ENCODE measurements around the gene YARS2.

Gene YARS2

DNA sequence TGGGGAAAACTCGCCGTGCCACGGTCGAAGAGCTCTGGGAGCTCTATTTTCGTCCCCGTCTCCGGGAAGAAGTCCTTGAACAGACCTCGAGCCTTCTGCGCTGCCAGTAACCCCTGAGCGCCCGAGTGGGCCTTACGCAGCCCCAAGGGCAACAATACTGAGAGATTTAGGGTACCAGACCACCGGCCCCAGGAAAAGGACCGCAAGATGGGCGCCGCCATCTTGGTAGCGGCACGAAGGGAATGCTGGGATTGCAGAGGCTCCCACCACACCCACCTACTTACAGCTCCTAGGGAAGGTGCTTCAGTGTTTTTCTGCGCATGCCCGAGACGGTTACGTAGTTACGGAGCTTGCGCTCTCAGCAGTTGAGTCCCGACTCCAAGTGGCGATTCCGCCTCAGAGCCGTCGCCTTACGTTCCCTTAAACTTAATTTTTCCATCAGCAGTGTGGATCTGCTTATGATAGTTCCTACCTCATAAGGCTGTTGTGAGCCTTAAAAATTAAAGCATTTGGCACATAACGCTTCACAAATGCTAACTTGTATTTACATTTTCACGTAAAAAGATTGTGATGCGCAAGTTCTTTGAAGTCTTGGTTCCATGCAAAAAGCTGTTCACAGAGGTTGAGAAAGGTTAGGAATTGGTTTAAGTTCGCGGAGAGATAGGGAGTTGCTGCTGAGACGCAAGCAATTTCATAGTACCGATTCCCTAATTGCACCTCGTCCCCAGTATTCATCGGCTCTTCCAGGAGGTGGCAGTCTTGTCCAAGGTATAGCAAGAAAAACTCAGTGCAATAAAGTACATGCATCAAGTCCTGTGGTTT, at the start of gene YARS2:
TSS of gene YARS2 (minus strand) at position 244 of the 822 bp plus-strand sequence. CDS start at position 221, 23 bp downstream.
- DNase-seq = peak; percentile 100
- in situ Hi-C loops (cut with HindIII; ENCODE audit: low pct_ligation_motif_present, low pct_unique_long_range_greater_than_20kb, low sequenced_read_pairs) = loop anchor here (25.0 kb wide), 1 partner anchor 181 kb away; no protein-coding TSS in a partner anchor

DNA sequence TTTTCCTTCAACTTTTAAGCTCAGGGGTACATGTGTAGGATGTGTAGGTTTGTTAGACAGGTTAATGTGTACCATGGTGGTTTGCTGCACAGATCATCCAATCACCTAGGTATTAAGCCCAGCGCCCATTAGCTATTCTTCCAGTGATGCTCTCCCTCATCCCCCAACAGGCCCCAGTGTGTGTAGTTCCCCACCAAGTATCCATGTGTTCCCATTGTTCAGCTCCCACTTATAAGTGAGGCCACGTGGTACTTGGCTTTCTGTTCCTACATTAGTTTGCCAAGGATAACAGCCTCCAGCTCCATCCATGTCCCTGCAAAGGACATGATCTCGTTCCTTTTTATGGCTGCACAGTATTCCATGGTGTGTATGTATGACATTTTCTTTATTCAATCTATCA, 48.6 kb upstream of the YARS2 start:
- DNase-seq = no peak
- in situ Hi-C loops (cut with HindIII; ENCODE audit: low pct_ligation_motif_present, low pct_unique_long_range_greater_than_20kb, low sequenced_read_pairs) = no loop called here

DNA sequence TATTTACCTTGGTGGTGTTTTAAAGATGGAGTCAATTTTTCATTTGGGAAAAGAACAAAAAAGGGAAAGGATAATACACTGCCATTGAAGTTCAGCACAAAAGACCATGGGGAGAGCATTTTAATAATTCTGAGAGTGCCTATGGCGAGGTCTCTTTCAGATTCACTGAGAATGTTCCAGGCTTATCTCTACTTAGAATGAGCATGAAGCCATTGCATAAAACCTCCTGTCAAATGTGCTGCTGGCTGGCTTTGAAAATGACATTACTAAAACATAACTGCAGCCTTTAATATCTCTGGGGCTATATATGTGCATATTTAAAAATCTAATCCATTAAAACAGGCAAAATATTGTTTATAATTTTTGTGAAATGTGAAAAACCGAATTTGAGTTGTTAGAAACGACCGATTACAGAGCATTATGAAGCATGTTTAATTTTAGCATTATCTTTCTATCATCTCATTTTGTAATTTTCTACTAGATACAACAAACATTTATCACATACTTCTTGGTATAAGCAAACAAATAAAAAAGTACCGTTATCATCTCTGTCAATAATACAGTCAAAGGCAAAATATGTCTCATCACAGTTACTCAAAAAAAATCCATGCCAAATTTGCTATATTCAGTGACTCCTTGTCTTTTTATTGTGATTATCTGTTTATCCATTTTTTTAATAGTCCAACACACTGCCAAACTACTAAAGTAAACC, 45.7 kb upstream of the YARS2 start:
- DNase-seq = no peak
- in situ Hi-C loops (cut with HindIII; ENCODE audit: low pct_ligation_motif_present, low pct_unique_long_range_greater_than_20kb, low sequenced_read_pairs) = no loop called here

DNA sequence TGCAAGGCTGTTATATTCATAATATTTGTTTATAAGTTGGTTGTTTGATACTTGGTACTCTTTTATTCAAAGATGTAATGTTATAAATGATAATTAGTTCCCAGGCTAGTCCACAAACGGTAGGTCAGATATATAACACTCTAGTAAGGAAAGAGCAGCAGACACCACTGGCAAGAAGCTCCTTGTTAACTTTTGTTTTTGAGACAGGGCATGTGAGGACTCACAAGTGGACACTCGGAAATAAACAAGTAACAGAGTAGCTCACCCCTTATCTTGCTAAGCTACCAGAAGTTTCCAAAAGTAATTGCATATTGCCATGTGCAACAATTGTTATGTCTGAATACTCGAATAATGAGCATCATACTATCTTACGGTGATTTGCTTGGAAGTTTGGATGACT, 38.6 kb upstream of the YARS2 start:
- in situ Hi-C loops (cut with HindIII; ENCODE audit: low pct_ligation_motif_present, low pct_unique_long_range_greater_than_20kb, low sequenced_read_pairs) = no loop called here
- DNase-seq = no peak

DNA sequence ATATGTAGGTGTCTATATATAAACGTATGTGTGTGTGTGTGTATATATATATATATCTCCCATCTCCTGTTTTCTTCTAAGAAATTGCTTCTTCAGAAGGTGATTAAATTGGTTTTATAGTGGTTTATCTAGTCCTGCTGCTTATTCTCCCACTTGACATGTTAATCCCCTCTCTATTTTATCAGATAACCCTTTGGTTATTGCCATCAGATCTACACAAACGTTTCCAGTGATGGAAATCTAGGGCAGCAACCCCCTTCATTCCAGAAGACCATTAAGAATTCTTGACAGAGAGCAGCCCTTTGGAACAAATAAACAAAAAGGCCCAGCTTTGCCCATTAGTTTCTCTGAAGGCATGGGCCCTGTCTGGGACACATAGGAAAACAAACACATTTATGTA, 34.2 kb upstream of the YARS2 start:
- no peak for DNase-seq
- in situ Hi-C loops (cut with HindIII; ENCODE audit: low pct_ligation_motif_present, low pct_unique_long_range_greater_than_20kb, low sequenced_read_pairs) = no loop called here

DNA sequence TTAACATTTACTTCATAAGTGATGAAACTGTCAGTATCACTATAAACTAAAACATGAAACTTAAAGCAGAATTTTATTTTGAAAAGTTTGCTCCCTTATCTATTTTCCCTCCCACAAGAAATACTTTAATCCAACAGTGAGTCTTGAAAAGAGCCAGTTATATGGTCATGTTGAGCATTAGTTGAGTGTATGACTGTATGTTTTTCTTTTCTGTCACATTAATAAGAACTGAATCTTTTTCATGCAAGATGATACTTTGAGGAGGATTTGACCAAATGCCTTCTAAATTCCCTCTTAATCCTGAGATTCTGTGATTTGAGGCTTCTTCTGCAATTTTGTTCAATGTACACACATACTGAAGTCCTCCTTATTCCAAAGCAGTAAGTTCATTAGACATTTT, 33.7 kb upstream of the YARS2 start:
- in situ Hi-C loops (cut with HindIII; ENCODE audit: low pct_ligation_motif_present, low pct_unique_long_range_greater_than_20kb, low sequenced_read_pairs) = no loop called here

DNA sequence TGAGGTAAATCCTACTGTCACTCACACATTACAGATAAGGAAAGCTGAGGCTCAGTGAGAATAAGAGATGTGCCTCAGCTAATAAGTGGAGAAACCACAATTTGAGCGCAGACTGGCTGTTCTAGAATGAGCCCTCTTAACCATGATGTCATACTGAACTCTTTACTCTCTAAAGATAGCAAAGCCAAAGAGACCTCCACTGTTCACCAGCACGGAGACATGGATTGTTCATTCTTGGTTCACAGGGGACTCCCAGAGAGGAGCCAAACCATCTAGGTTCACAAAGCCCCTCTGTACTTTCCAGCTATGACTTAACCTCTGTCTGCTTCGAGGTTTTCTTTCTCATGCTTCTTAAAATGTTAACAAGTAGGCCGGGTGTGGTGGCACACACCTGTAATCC, 32.7 kb upstream of the YARS2 start:
- DNase-seq = no peak
- in situ Hi-C loops (cut with HindIII; ENCODE audit: low pct_ligation_motif_present, low pct_unique_long_range_greater_than_20kb, low sequenced_read_pairs) = no loop called here

More for the DNA sequence above, 33.7 kb upstream of the YARS2 start:
- no peak for DNase-seq

DNA sequence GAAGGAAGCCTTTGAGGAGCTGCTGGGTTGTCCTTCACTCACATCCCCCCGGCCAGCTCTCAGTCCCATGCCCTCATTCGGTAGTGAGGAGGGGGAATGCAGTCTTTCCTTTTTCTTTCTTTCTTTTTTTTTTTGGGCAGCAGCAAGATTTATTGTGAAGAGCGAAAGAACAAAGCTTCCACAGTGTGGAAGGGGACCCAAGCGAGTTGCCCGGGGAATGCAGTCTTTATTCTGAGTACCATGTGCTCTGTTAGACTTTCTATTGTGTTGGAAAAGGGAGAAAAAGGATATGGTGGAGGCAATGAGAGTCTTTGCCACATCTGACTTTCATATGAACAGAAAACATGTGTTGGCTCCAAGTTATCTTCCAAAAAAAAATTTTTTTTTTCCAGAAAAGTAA, 29.9 kb upstream of the YARS2 start:
- no peak for DNase-seq
- in situ Hi-C loops (cut with HindIII; ENCODE audit: low pct_ligation_motif_present, low pct_unique_long_range_greater_than_20kb, low sequenced_read_pairs) = no loop called here

DNA sequence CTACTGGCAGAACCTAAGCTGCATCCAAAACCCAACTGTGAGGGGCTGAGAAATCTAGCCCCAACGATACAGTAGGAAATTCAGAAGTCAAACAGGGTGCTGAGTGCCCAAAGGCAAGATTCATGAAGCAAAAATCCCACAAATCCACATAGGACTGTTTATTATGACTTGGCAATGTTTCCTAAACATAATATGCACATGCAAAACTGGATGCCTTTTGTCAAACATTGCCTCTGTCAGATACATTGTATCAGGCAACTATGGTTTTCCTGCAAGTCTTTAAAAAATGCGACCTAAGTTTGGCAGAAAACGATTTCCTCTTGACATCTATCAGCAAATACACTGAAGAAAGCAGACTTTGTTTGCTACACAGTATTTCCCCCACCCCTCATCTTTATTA, 27.3 kb upstream of the YARS2 start:
- DNase-seq = no peak
- in situ Hi-C loops (cut with HindIII; ENCODE audit: low pct_ligation_motif_present, low pct_unique_long_range_greater_than_20kb, low sequenced_read_pairs) = no loop called here

DNA sequence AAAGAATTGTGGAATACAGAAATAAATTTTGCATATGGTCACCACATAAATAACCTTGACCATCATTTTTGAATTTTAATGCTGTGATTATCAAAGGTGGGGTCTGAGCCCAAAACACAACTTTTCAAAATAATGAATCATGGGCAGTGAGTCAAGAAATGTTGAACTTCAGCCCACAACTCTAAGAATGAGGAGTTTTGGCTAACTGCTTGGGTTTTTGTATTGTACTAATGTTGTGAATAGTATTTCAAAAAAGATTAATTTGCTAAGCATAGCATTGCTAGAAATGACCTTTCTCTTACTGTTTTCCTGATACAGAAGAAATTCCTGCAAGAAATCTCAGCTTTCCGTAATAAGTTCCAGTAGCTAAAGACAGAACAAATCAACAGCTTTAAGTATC, 24.4 kb upstream of the YARS2 start:
- in situ Hi-C loops (cut with HindIII; ENCODE audit: low pct_ligation_motif_present, low pct_unique_long_range_greater_than_20kb, low sequenced_read_pairs) = no loop called here
- DNase-seq = no peak

DNA sequence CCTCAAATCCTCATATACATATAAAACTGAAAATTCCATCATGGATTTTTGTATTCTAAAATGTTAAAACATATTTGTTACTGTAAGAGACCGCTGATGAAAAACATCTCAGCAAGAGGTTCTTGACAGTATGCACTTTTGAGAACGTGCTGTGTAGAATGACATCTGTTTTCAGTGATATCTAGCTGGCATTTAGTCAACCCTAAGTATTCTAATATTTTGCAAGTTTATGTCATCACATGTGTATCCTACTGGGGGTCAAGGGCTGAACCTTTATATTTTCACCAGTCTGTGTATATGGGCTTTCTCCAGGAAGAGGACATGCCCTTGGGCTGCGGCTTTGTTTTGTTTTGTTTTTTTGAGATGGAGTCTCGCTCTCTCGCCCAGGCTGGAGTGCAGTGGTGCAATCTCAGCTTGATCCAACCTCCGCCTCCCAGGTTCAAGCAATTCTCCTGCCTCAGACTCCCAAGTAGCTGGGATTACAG, 22.0 kb upstream of the YARS2 start:
- DNase-seq = no peak
- in situ Hi-C loops (cut with HindIII; ENCODE audit: low pct_ligation_motif_present, low pct_unique_long_range_greater_than_20kb, low sequenced_read_pairs) = no loop called here

DNA sequence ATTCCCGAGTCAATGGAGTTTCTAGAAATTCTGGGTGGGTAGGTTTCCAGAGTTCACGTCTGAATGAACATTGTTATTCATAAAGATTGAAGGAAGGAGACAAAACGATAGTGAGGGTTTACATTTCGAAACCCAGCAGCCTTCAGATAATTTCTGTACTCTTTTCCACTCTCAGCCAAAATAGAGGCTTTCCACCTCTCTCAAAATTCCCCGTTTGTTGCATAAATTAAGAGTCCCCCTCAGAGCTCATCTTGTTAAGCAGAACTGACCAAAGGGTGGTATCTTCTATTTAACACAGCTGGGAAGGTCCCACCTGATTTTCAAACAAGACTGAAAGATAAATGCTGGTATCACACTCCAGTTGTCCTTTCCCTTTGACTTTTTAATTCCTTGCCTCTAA, 21.5 kb upstream of the YARS2 start:
- in situ Hi-C loops (cut with HindIII; ENCODE audit: low pct_ligation_motif_present, low pct_unique_long_range_greater_than_20kb, low sequenced_read_pairs) = no loop called here
- DNase-seq = no peak

DNA sequence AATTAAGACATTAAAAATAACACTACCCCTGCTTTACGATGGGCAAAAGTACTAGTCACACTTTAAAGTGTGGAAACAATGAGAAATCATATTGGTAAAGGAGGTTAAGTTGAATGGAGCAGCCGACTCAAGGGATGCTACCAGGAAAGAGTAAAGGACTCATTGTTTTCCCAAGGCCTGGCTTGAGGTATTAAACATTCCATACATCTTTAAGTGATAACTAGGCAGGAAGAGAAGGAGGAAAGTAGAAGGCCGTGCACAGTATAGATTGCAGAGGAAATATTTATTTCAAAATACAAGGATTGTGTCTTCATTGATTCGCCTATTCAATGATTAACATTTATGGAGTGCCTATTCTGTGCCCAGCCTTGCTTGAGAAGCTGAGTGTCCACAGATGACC, 20.6 kb upstream of the YARS2 start:
- no peak for DNase-seq
- in situ Hi-C loops (cut with HindIII; ENCODE audit: low pct_ligation_motif_present, low pct_unique_long_range_greater_than_20kb, low sequenced_read_pairs) = no loop called here

DNA sequence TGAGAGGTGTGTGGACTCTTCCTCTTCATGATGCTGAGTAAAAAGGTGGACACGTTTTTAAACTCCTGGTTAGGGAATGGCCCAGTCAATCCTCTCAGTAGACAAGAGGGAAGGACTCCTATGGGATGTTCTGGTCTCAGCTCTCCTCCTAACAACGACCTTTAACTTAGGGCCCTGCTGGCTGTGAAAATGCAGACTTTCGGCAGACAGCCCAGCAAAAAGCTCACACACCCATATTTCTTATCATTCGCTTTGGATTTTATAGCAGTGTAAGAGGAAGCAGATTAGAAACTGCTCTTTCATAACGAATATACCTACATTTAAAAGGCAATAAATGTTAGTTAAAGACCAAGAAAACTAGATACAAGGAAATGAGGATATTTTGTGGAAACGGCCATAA, 18.0 kb upstream of the YARS2 start:
- DNase-seq = no peak
- in situ Hi-C loops (cut with HindIII; ENCODE audit: low pct_ligation_motif_present, low pct_unique_long_range_greater_than_20kb, low sequenced_read_pairs) = loop anchor here (25.0 kb wide), 1 partner anchor 164 kb away; no protein-coding TSS in a partner anchor

DNA sequence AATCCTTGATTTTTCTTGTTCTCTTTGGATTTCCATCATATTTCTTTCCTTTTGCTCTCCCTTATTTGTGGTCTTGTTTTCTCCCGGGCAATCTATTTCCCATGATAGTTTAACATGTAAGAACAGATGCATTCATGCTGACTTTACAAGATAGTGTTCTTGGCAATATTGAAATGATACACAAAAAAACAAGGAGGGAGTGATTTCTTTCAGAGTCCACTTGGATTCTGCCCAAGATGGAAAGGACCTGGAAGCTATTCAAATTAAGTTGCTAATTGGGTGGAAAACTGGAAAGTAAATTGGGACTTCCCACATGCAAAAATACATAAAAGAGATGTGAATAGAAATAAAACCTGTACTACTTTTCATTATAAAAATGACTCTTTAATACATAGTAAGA, 14.4 kb upstream of the YARS2 start:
- no peak for DNase-seq
- in situ Hi-C loops (cut with HindIII; ENCODE audit: low pct_ligation_motif_present, low pct_unique_long_range_greater_than_20kb, low sequenced_read_pairs) = loop anchor here (25.0 kb wide), 1 partner anchor 167 kb away; no protein-coding TSS in a partner anchor

DNA sequence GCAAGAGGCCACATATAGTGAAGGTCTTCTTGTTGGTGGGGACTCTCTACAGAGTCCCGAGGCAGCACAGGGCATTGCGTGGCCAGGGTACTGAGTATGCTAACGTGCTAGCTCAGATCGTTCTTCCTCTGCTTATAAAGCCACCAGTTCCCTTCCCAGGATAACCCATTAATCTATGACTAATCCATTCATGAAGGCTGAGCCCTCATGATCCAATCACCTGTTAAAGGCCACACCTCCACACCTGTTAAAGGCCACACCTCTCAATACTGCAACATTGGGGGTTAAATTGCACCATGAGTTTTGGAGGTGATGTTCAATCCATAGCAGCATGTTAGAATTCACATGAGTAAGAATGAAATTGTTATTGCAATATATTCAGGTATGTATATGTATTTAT, 12.8 kb upstream of the YARS2 start:
- DNase-seq = no peak
- in situ Hi-C loops (cut with HindIII; ENCODE audit: low pct_ligation_motif_present, low pct_unique_long_range_greater_than_20kb, low sequenced_read_pairs) = loop anchor here (25.0 kb wide), 1 partner anchor 169 kb away; no protein-coding TSS in a partner anchor

DNA sequence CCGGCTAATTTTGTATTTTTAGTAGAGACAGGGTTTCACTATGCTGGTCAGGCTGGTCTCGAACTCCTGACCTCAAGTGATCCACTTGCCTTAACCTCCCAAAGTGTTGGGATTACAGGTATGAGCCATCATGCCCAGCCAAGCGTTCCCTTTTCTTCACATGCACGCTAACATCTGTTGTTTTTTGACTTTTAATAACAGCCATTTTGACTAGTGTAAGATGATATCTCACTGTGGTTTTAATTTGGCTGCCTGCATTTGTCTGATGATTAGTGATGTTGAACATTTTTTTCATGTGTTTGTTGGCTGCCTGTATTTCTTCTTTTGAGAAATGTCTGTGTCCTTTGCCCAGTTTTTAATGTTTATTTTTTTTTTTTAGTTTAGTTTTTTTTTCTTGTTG, 10.2 kb upstream of the YARS2 start:
- in situ Hi-C loops (cut with HindIII; ENCODE audit: low pct_ligation_motif_present, low pct_unique_long_range_greater_than_20kb, low sequenced_read_pairs) = loop anchor here (25.0 kb wide), 1 partner anchor 171 kb away; no protein-coding TSS in a partner anchor
- no peak for DNase-seq

DNA sequence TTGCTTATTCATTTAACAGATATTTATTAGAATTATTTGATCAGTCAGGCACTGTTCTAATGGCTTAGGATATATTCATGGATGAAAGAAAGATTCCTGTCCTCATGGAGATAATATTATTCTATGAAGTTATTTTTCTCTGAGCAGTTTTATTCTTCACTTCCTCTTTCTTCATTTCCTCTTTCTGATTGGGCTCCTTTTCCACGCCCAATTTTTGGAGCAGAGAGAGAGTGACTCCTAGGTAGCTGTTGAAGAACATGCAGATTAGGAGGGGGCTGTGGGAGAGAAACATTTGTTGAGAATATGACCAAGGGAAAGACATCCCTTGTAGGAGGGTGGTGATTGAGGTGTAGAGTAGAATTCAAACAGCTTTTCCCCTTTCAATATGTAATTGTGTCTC, 6.0 kb upstream of the YARS2 start:
- DNase-seq = no peak
- in situ Hi-C loops (cut with HindIII; ENCODE audit: low pct_ligation_motif_present, low pct_unique_long_range_greater_than_20kb, low sequenced_read_pairs) = loop anchor here (25.0 kb wide), 1 partner anchor 176 kb away; no protein-coding TSS in a partner anchor

DNA sequence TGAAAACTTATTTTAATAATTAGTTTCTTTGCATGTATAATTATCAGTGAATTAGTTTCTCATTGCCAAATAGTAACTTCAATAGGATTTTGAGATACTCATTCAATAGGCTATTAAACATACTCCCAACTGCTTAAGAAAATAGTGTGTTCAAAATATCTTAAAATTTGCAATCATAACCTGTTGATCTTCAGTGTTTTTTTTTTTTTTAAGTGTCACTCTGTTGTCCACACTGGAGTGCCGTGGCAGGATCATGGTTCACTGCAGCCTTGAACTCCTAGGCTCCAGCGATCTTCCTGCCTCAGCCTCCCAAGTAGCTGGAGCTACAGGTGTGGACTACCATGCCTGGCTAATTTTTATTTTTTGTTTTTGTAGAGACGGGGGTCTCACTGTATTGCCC, 1.5 kb upstream of the YARS2 start:
- in situ Hi-C loops (cut with HindIII; ENCODE audit: low pct_ligation_motif_present, low pct_unique_long_range_greater_than_20kb, low sequenced_read_pairs) = loop anchor here (25.0 kb wide), 1 partner anchor 180 kb away; no protein-coding TSS in a partner anchor
- no peak for DNase-seq

All from ACHN (cell line).